K562 (cell line): Measurements from ENCODE around the gene PPP1R2B. TPM values are rescaled to one million over a fixed set of nuclear protein-coding genes. Genes with fewer than 3 reads are reported as not detected.

Experiments
- ATAC-seq: fragments of 200-7000 bp; cut with Tn5 transposase; 3 replicates; pipeline ENCODE4 v1.9.1; 2020; ENCODE audit warnings: moderate library complexity
- BruUV-seq: library from RNA; stranded (reverse); fragments of 400-500 nt; replicated peaks from 2 replicates; lab custom pipeline; 2021; lab: Mats Ljungman, UMichigan
- CTCF ChIA-PET: fragments of 300-600 bp; formaldehyde crosslinking; extraction: SDS; loops from one replicate; lab custom pipeline; 2021; ENCODE audit warnings: low intra/inter-chr PET ratio; lab: Yijun Ruan, JAX
- POLR2A ChIA-PET: fragments of 300-600, 350-650 bp; sonication (Branson Sonifier 250); formaldehyde crosslinking; extraction: SDS; loops from one replicate; lab custom pipeline; 2021; ENCODE audit warnings: antibody characterized with exemption, inconsistent platforms; lab: Yijun Ruan, JAX
- DNase-seq, 4 experiments: peaks; one replicate each; pipeline versions ENCODE4 v3.0.0 to v3.0.0-alpha.2; 2011 to 2018; ENCODE audit warnings: low spot score in 3 of 4, mixed read lengths in 3 of 4; ENCODE audit errors: extremely low read depth in 1 of 4
- FAIRE-seq: peaks from 2 replicates; lab custom pipeline; 2011; peaks lifted over from hg19 to GRCh38; lab: Jason Lieb, UNC
- H2AFZ ChIP-seq: 2 replicates; pipeline ENCODE4 v1.6.0; 2011; ENCODE audit warnings: low read depth, low read length, control low read depth, inconsistent platforms
- H3K27ac ChIP-seq: fragments of 200-600 bp; 3 replicates; pipeline ENCODE4 v1.8.0; 2011; ENCODE audit warnings: low read depth, mild to moderate bottlenecking, control low read depth, inconsistent platforms, low read length, moderate library complexity, mixed read lengths; ENCODE audit errors: extremely low read depth
- H3K27me3 ChIP-seq, 2 experiments: fragments of 300-600 bp in 1 of 2; 2 replicates in 1 of 2; 3 replicates in 1 of 2; pipeline versions ENCODE4 v1.6.0 to v1.8.0; 2011; ENCODE audit warnings: inconsistent platforms in 2 of 2, low read length in 2 of 2, mild to moderate bottlenecking in 1 of 2, mixed read lengths in 1 of 2, moderate library complexity in 1 of 2; ENCODE audit not compliant: control insufficient read depth in 2 of 2, insufficient read depth in 2 of 2
- H3K36me3 ChIP-seq: fragments of 300-600 bp; 3 replicates; pipeline ENCODE4 v1.8.0; 2011; ENCODE audit warnings: mild to moderate bottlenecking, low read length, inconsistent platforms; ENCODE audit not compliant: control insufficient read depth, insufficient read depth
- H3K4me1 ChIP-seq, 2 experiments: fragments of 200-600 bp in 1 of 2; replicated peaks in 1 of 2; 2 replicates in 1 of 2; 3 replicates in 1 of 2; pipeline versions ENCODE4 v1.5.1 to v1.8.0; 2011; ENCODE audit warnings: inconsistent platforms in 2 of 2, low read length in 2 of 2, mild to moderate bottlenecking in 1 of 2, mixed read lengths in 1 of 2, moderate library complexity in 1 of 2; ENCODE audit not compliant: control insufficient read depth in 2 of 2, insufficient read depth in 2 of 2
- H3K4me2 ChIP-seq: 2 replicates; pipeline ENCODE4 v1.6.1; 2011; ENCODE audit warnings: low read length, control low read depth, inconsistent platforms, mixed read lengths; ENCODE audit not compliant: insufficient read depth
- H3K4me3 ChIP-seq: fragments of 200-600 bp; sonication (generic), shearing (Covaris generic); 2 replicates; pipeline ENCODE4 v1.5.1; 2016; ENCODE audit warnings: control low read depth, inconsistent platforms
- H3K79me2 ChIP-seq: fragments of 200-600 bp; 3 replicates; pipeline ENCODE4 v1.8.0; 2011; ENCODE audit warnings: low read length, inconsistent platforms; ENCODE audit not compliant: control insufficient read depth, insufficient read depth
- H3K9ac ChIP-seq, 2 experiments: 2 replicates each; pipeline versions ENCODE4 v1.6.0 to v1.6.1; 2011; ENCODE audit warnings: low read depth in 2 of 2, low read length in 2 of 2, control low read depth in 1 of 2, inconsistent platforms in 1 of 2, mild to moderate bottlenecking in 1 of 2, mixed read lengths in 1 of 2; ENCODE audit not compliant: insufficient read depth in 1 of 2
- H3K9me1 ChIP-seq: one replicate; pipeline ENCODE4 v1.6.0; 2011; ENCODE audit warnings: inconsistent platforms, mild to moderate bottlenecking, low read length, moderate library complexity; ENCODE audit not compliant: control insufficient read depth, insufficient read depth
- H3K9me3 ChIP-seq: replicated peaks from 2 replicates; pipeline ENCODE4 v1.5.1; 2011; ENCODE audit warnings: low read depth, low read length, inconsistent platforms; ENCODE audit not compliant: control insufficient read depth, insufficient read depth
- H4K20me1 ChIP-seq: replicated peaks from 2 replicates; pipeline ENCODE4 v1.6.1; 2011; ENCODE audit warnings: low read length, inconsistent platforms, mixed read lengths; ENCODE audit not compliant: control insufficient read depth, insufficient read depth
- FIP1L1 ChIP-seq: fragments of 200-400 bp; formaldehyde crosslinking; IDR thresholded peaks from 2 replicates; pipeline ENCODE4 v1.6.1; 2018; ENCODE audit warnings: mild to moderate bottlenecking, low read depth, low read length; ENCODE audit not compliant: poor library complexity, severe bottlenecking
- HCFC1 ChIP-seq: IDR thresholded peaks from 2 replicates; pipeline ENCODE4 v1.6.1; 2012; ENCODE audit warnings: low read depth, low read length, improper control_type of control experiment
- HNRNPLL ChIP-seq: fragments of 200-400 bp; formaldehyde crosslinking; IDR thresholded peaks from 2 replicates; pipeline ENCODE4 v1.6.1; 2017; ENCODE audit warnings: low read length, low read depth, mild to moderate bottlenecking; ENCODE audit not compliant: poor library complexity, severe bottlenecking
- ILK ChIP-seq: fragments of 450-650 bp; IDR thresholded peaks from 2 replicates; pipeline ENCODE4 v1.6.1; 2016; ENCODE audit warnings: missing genetic modification characterization, low read depth, mild to moderate bottlenecking, missing compliant biosample characterization, moderate library complexity, borderline replicate concordance
- KLF6 ChIP-seq: fragments of 250-450 bp; sonication (Bioruptor Pico); IDR thresholded peaks from 2 replicates; pipeline ENCODE4 v1.4.0; 2020; ENCODE audit warnings: mild to moderate bottlenecking, moderate library complexity, borderline replicate concordance
- MBD2 ChIP-seq: sonication (generic); IDR thresholded peaks from 2 replicates; pipeline ENCODE4 v1.6.1; 2016; ENCODE audit warnings: low read depth, borderline replicate concordance
- SMC3 ChIP-seq: conservative IDR thresholded peaks from 2 replicates; pipeline ENCODE4 v1.6.1; 2011; ENCODE audit warnings: low read depth, low read length, improper control_type of control experiment; ENCODE audit not compliant: insufficient read depth
- WHSC1 ChIP-seq: IDR thresholded peaks from one replicate; pipeline ENCODE4 v1.6.1; 2012; ENCODE audit warnings: low read length, control low read depth, inconsistent platforms
- ZFP1 ChIP-seq: fragments of 450-650 bp; formaldehyde crosslinking; IDR thresholded peaks from 2 replicates; pipeline ENCODE4 v1.4.0; 2020; ENCODE audit warnings: mild to moderate bottlenecking, mixed read lengths
- ZNF778 ChIP-seq: fragments of 450-650 bp; formaldehyde crosslinking; IDR thresholded peaks from 2 replicates; pipeline ENCODE4 v1.4.0; 2020; ENCODE audit warnings: mild to moderate bottlenecking, moderate library complexity
- WGBS: fragments of 100-300 bp; shearing (Covaris generic); methylation state at CpG from one replicate; pipeline ENCODE4 v1.1.6; 2016; ENCODE audit warnings: low coverage, mixed read lengths; ENCODE audit not compliant: insufficient coverage; ENCODE audit errors: missing lambda C conversion rate; 5-methylcytosine and 5-hydroxymethylcytosine counted together
- in situ Hi-C: fragments of 300-500 bp; cut with MboI; formaldehyde crosslinking; loops from 4 replicates; pipeline ENCODE4 v1.15.0; 2018; ENCODE audit warnings: inconsistent platforms, mixed read lengths
- intact Hi-C: fragments of 100-400 bp; cut with micrococcal nuclease; formaldehyde crosslinking; loops from 2 replicates; pipeline ENCODE4 v1.14.2; 2022
- polyA plus RNA-seq, 8 experiments: library from polyadenylated mRNA; depleted of rRNA in 4 of 8; stranded (reverse) in 5 of 8; unstranded in 3 of 8; fragments of >200 nt; fragmentation: Nextera tagmentation in 2 of 8; fragmentation: Illumina TruSeq in 1 of 8; extraction: Ambion mirVana in 2 of 8; extraction: Trizol in 1 of 8; gene quantifications; 2 replicates each; pipeline versions ENCODE4 v1.2.1 to v1.2.3, GENCODE V29; 2011 to 2014; ENCODE audit warnings: inconsistent platforms in 1 of 8, missing spikeins in 1 of 8
- total RNA-seq, 7 experiments: library from RNA; depleted of rRNA in 6 of 7; stranded (reverse); fragments of >200 nt in 6 of 7; fragmentation: Illumina TruSeq in 2 of 7; extraction: Trizol in 2 of 7; gene quantifications; 2 replicates each; pipeline versions ENCODE4 v1.2.1 to v1.2.3, GENCODE V29; 2011 to 2021; ENCODE audit warnings: low replicate concordance in 1 of 7

The PPP1R2B gene
- total and polyA plus RNA-seq, 9 of the 15 experiments (the other 6 are each of a cell fraction or from before 2014, with no cell fraction given) = 0.06 to 0.11 TPM; not detected in 7

- FAIRE-seq (no peak), ATAC-seq (no peak), DNase-seq (no peak)
- no peak overlapping the region for H3K27ac ChIP-seq
- ChIA-PET CTCF (no interaction called here), POLR2A (no interaction called here)
- WGBS = 2% methylated on average over 5 of the region's 6 CpGs
- H3K4me3 ChIP-seq = no peak overlapping the region
- H3K27me3 ChIP-seq = no peaks in the 10 kb centered on the region
- H3K36me3 ChIP-seq = no peaks in the 10 kb centered on the region
- H2AFZ ChIP-seq = no peak overlapping the region
- no peak overlapping the region for H3K9ac ChIP-seq
- H3K9me1 ChIP-seq = no peaks in the 10 kb centered on the region
- no peaks in the 10 kb centered on the region for H3K9me3 ChIP-seq
- H3K4me1 ChIP-seq = no peaks in the 10 kb centered on the region
- intact Hi-C loops (no loop called here), in situ Hi-C loops (no loop called here)
- H3K4me2 ChIP-seq = no peak overlapping the region
- H3K79me2 ChIP-seq = no peaks in the 10 kb centered on the region
- TF ChIP-seq MBD2 (no peak), ZFP1 (CRISPR knock-in tag) (no peak), FIP1L1 (no peak), HCFC1 (no peak), ZNF778 (no peak), ILK (tag) (no peak), KLF6 (CRISPR knock-in tag) (no peak), WHSC1 (no peak), SMC3 (no peak), HNRNPLL (no peak)
- BruUV-seq = no TSS peak
- no peaks in the 10 kb centered on the region for H4K20me1 ChIP-seq
Measured at GRCh38 chr5:156834916-156835315, 15.2 kb upstream of the PPP1R2B start.
